A549 (cell line): Measurements from ENCODE around the gene TBC1D24.

ENCODE experiments used
- BHLHE40 ChIP-seq: IDR thresholded peaks from 2 replicates; pipeline ENCODE4 v1.6.1; 2012; ENCODE audit warnings: low read depth, low read length, inconsistent platforms
- CHD2 ChIP-seq: fragments of 150-350 bp; IDR thresholded peaks from 2 replicates; pipeline ENCODE4 v1.6.1; 2014; ENCODE audit warnings: low read length; ENCODE audit not compliant: partially characterized antibody
- CTCF ChIP-seq: fragments of >200 bp; sonication (Bioruptor Twin); formaldehyde crosslinking; IDR thresholded peaks from 3 replicates; pipeline ENCODE4 v1.5.1; 2016
- HOXA7 ChIP-seq: fragments of 250-450 bp; sonication (Bioruptor Pico); IDR thresholded peaks from 2 replicates; pipeline ENCODE4 v1.5.0; 2020; ENCODE audit warnings: mild to moderate bottlenecking, moderate library complexity
- MAX ChIP-seq: IDR thresholded peaks from 2 replicates; pipeline ENCODE4 v1.6.1; 2012
- MAZ ChIP-seq: fragments of 150-350 bp; IDR thresholded peaks from 2 replicates; pipeline ENCODE4 v1.6.1; 2014; ENCODE audit warnings: antibody characterized with exemption, low read depth, low read length, borderline replicate concordance
- MYC ChIP-seq: IDR thresholded peaks from 2 replicates; pipeline ENCODE4 v1.6.1; 2012; ENCODE audit warnings: mild to moderate bottlenecking, inconsistent platforms, low read length, improper control_type of control experiment, borderline replicate concordance
- RAD21 ChIP-seq, 2 experiments: fragments of >200 bp in 1 of 2; sonication (Bioruptor Twin) in 1 of 2; formaldehyde crosslinking in 1 of 2; IDR thresholded peaks in 1 of 2; conservative IDR thresholded peaks in 1 of 2; 2 replicates in 1 of 2; 3 replicates in 1 of 2; pipeline ENCODE4 v1.6.1; 2012 to 2018; ENCODE audit warnings: inconsistent platforms in 1 of 2
- REST ChIP-seq: fragments of 200-600 bp; sonication (generic); IDR thresholded peaks from 2 replicates; pipeline ENCODE4 v1.6.1; 2016; ENCODE audit warnings: antibody characterized with exemption, mild to moderate bottlenecking, moderate library complexity
- USF2 ChIP-seq: fragments of 450-650 bp; IDR thresholded peaks from 2 replicates; pipeline ENCODE4 v1.6.1; 2014; ENCODE audit warnings: antibody characterized with exemption
- ZC3H11A ChIP-seq: fragments of 450-650 bp; IDR thresholded peaks from 2 replicates; pipeline ENCODE4 v1.6.1; 2014; ENCODE audit warnings: antibody characterized with exemption, mild to moderate bottlenecking

GRCh38 chr16:2537451-2538379, 62.8 kb downstream of the TBC1D24 start, which contains the start of gene PDPK1:
- TF ChIP-seq ZC3H11A (no peak), MAZ (peak; percentile 69; the same call in 1 of the 2 replicates), CTCF (no peak), BHLHE40 (no peak), MAX (no peak), USF2 (no peak), REST (no peak), RAD21 (conservative IDR thresholded peaks at IDR 0.05 in 1 of 2, IDR thresholded peaks at IDR 0.05 in 1 of 2) (no peak), HOXA7 (no peak), MYC (no peak), CHD2 (no peak)
